Mesodermal cell (in vitro differentiated cells): ENCODE results near the gene IRF2BPL. TPM values are rescaled to one million over a fixed set of nuclear protein-coding genes. Genes with fewer than 3 reads are reported as not detected.

Source experiments
- H3K27ac ChIP-seq: 2 replicates; pipeline ENCODE4 v1.7.0; 2013; ENCODE audit warnings: mild to moderate bottlenecking, low read depth, low read length, moderate library complexity; ENCODE audit not compliant: severe bottlenecking
- H3K36me3 ChIP-seq: 2 replicates; pipeline ENCODE4 v1.7.1; 2013; ENCODE audit warnings: mild to moderate bottlenecking, low read length, moderate library complexity; ENCODE audit not compliant: control insufficient read depth, insufficient read depth
- H3K4me1 ChIP-seq: one replicate; pipeline ENCODE4 v1.7.1; 2013; ENCODE audit warnings: mild to moderate bottlenecking, low read length; ENCODE audit not compliant: insufficient read depth, control insufficient read depth, poor library complexity, severe bottlenecking
- H3K4me3 ChIP-seq: 2 replicates; pipeline ENCODE4 v1.7.0; 2013; ENCODE audit warnings: low read length, control low read depth, mild to moderate bottlenecking; ENCODE audit not compliant: insufficient read depth, poor library complexity, severe bottlenecking; ENCODE audit errors: extremely low read depth
- H3K9me3 ChIP-seq: 2 replicates; pipeline ENCODE4 v1.7.1; 2013; ENCODE audit warnings: mild to moderate bottlenecking, low read length, moderate library complexity; ENCODE audit not compliant: control insufficient read depth
- WGBS, 2 experiments: methylation state at CpG; one replicate each; pipeline ENCODE4 v1.1.5; 2013; ENCODE audit warnings: missing lambda C conversion rate in 2 of 2; ENCODE audit not compliant: insufficient coverage in 2 of 2; 5-methylcytosine and 5-hydroxymethylcytosine counted together
- polyA plus RNA-seq, 2 experiments: library from polyadenylated mRNA; stranded (reverse); fragments of 50-300 nt; gene quantifications; one replicate each; pipeline ENCODE4 v1.2.3, GENCODE V29; 2013

The IRF2BPL gene
- 60.3 TPM for polyA plus RNA-seq (2013, experiment 1 of 2)
- 43.8 TPM for polyA plus RNA-seq (2013, experiment 2 of 2)

DNA sequence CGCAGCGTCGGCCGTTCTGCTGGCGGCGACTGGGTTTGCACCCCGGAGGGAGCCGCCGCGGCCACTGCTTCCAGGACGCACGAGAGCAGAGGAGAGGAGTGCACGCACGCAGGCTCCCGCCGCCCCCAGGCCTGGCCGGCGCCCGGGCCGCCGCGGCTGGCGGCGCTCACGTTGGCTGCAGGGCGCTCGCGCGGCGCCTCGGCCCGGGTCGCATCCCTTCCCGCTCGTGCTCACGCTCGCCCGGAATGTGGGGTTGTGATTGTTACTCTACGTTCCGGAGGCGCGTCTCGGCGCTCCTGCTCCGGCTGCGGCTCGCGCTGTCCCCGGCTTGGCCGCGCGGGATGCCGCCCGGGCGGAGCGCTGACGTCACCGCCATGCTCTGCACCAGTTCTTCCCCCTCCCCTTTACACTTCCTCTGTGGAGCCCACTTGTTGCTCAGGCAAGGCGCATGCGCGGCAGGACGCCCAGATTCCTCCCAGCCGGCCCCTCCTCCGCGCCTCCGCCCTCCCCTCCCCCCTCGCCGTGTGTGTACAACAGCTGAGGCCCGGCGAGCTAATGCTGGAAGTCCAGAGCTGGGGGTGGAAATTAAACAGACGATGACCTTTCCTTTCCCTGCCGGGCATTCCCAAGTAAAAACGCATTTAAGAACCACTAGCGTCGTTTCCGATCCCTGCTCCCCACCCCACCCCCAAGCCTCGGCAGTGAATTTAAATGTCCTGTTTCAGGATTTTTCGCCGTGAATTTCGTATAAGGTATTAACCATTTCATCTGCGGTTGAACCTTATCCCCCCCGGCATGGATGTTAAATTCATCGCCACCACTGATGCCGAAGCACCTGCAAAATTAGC is at the start of gene IRF2BPL:
Gene IRF2BPL (minus strand): TSS at position 325 of the 848 bp plus-strand sequence. CDS start 916 bp downstream, outside the sequence.
- 1% methylated on average over 45 to 67 of the region's 84 CpGs for WGBS, 2 experiments

DNA sequence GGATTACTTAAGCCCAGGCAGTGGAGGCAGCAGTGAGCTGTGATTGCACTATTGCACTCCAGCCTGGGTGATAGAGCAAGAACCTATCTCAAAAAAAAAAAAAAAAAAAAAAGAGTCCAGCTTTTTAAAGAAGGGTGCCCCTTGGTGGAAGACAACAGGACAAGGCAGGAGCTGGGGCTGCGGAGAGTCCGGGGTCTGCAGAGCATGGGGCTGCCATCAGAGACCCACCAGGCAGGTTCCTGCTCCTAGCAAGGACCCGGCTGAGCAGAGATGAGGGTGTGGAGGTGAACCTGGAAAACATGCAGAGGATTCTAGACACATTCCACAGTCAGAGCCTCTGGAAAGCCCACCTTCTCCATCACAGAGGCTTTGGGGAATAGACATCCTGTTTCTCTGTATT is 48.5 kb upstream of the IRF2BPL start:
- Histone ChIP-seq H3K4me1 (peaks cover 12% of the 10 kb centered on the region), H3K36me3 (no peaks in the 10 kb centered on the region), H3K9me3 (peaks cover 6% of the 10 kb centered on the region), H3K4me3 (no peak overlapping the region), H3K27ac (peak overlapping the region; percentile 66)
- WGBS, 2 experiments = 86% methylated on average over 2 of the region's 3 CpGs; no CpG with 5 or more reads in 1 of the 2 experiments

More for the DNA sequence above, at the start of gene IRF2BPL:
- H3K9me3 ChIP-seq = no peaks in the 10 kb centered on the region
- peaks cover 26% of the 10 kb centered on the region for H3K36me3 ChIP-seq
- H3K4me3 ChIP-seq = peak within 1 kb of the TSS; percentile 68
- H3K27ac ChIP-seq = peak within 1 kb of the TSS; percentile 95
- H3K4me1 ChIP-seq = peaks cover 35% of the 10 kb centered on the region

GRCh38 chr14:77076113-77076631 is 47.7 kb upstream of the IRF2BPL start:
- H3K36me3 ChIP-seq = no peaks in the 10 kb centered on the region
- WGBS, 2 experiments = 40 to 54% methylated on average over 2 to 5 of the region's 10 CpGs
- peaks cover 12% of the 10 kb centered on the region for H3K4me1 ChIP-seq
- peak overlapping the region; percentile 66 for H3K27ac ChIP-seq
- peaks cover 6% of the 10 kb centered on the region for H3K9me3 ChIP-seq
- H3K4me3 ChIP-seq = peak overlapping the region; percentile 19

DNA sequence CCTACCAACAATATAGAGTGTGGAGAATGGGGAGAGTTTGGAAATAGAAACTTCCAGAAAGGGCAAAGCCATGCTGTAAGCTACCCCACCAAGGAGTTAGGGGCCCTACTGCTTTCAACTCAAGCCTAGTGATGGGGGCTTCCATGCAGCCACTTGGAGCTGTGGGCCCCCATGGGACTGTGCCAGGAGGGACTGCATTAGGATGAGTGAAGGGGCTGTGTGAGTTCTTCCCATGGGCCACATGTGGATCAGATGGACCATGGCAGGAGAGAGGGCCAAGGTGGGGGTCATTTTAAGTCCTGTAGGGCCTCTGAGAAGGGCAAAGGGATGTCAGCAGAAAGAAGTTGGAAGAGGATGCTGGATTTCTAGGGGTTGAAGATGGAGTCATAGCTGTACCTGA is 46.5 kb upstream of the IRF2BPL start:
- Histone ChIP-seq H3K36me3 (no peaks in the 10 kb centered on the region), H3K4me1 (peaks cover 18% of the 10 kb centered on the region), H3K4me3 (no peak overlapping the region), H3K27ac (no peak overlapping the region), H3K9me3 (peaks cover 1% of the 10 kb centered on the region)

- Histone ChIP-seq H3K4me3 (no peak overlapping the region), H3K27ac (no peak overlapping the region), H3K36me3 (no peaks in the 10 kb centered on the region), H3K9me3 (no peaks in the 10 kb centered on the region), H3K4me1 (peaks cover 15% of the 10 kb centered on the region)
- WGBS, 2 experiments = 73 to 89% methylated on average over 3 of the region's 3 CpGs
These were observed 43.5 kb upstream of the IRF2BPL start for GRCh38 chr14:77071938-77072388.

GRCh38 chr14:77069551-77069950 is 41.0 kb upstream of the IRF2BPL start:
- 83 to 86% methylated on average over 6 to 7 of the region's 7 CpGs for WGBS, 2 experiments

DNA sequence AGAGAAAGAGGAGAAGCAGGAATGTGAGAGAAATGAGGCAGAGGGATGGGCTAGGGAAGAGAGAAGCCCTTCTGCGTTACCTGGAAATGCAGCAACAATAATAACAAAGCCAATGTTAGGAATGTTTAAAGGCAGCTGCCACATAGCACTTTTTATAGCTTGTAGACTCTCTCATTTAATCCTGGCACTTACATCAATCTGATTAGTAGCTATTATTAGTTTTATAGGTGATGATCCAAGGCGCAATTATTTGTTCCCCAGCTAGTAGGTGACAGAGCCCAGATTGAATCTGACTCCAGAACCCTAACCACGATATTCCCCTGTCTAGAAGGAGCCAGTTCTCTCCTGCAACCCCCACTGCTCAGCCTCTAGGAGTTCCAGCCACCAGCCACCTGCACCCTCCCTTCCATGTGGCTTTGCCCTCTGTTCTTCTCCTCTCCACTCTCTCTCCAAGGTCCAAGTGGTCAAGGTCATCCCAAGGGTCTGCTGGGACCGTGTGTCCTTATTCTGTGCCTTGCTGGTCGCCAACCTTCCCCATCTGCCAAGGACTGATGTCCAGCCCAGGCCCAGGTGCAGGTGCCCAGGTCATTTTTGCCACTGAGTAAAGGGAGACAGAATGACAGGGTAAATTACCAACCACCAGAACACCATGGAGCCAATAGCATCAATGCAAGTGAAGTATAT is 40.2 kb upstream of the IRF2BPL start:
- H3K4me3 ChIP-seq = no peak overlapping the region

More at GRCh38 chr14:77069551-77069950, 41.0 kb upstream of the IRF2BPL start:
- no peak overlapping the region for H3K4me3 ChIP-seq
- no peak overlapping the region for H3K27ac ChIP-seq
- peaks cover 12% of the 10 kb centered on the region for H3K4me1 ChIP-seq
- H3K36me3 ChIP-seq = no peaks in the 10 kb centered on the region
- no peaks in the 10 kb centered on the region for H3K9me3 ChIP-seq

GRCh38 chr14:77067632-77068516 is 39.4 kb upstream of the IRF2BPL start:
- 61 to 70% methylated on average over 5 to 6 of the region's 11 CpGs for WGBS, 2 experiments
- no peak overlapping the region for H3K27ac ChIP-seq

More for the DNA sequence above, 40.2 kb upstream of the IRF2BPL start:
- Histone ChIP-seq H3K9me3 (no peaks in the 10 kb centered on the region), H3K4me1 (peaks cover 12% of the 10 kb centered on the region), H3K36me3 (no peaks in the 10 kb centered on the region), H3K27ac (no peak overlapping the region)
- WGBS, 2 experiments = 69 to 79% methylated on average over 4 to 5 of the region's 5 CpGs

DNA sequence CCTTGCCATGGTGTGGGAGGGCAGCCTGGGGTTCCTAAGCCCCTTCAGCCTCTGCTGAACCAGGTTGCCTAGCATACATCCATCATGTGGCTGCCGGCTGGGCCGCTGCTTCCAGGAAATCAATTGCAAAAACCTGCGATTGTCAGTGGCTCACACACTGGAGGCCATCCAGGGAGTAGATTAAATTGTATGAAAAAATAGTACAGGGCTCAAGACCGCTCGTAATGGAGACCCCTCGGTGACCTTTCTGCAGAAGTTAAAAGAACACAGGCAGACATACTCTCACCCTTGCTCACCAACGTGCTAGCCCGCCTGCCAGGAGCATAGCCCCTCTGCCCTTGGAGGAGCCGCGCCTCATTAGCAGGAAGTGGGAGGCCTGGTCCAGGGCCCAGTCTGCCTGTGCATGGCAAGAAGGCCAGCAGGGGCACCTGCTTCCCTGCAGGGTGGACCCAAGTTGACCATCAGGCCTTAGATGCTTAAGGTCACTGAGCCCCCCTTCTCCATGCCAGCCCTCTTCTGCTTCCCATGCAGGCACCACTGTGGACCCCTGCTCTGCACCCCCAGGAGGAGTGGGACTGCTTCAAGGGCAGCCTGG is 38.2 kb upstream of the IRF2BPL start:
- Histone ChIP-seq H3K9me3 (no peaks in the 10 kb centered on the region), H3K27ac (no peak overlapping the region), H3K36me3 (no peaks in the 10 kb centered on the region), H3K4me3 (no peak overlapping the region), H3K4me1 (peaks cover 12% of the 10 kb centered on the region)
- WGBS, 2 experiments = 86 to 89% methylated on average over 5 to 8 of the region's 10 CpGs

More at GRCh38 chr14:77067632-77068516, 39.4 kb upstream of the IRF2BPL start:
- Histone ChIP-seq H3K9me3 (no peaks in the 10 kb centered on the region), H3K4me1 (peaks cover 12% of the 10 kb centered on the region), H3K4me3 (no peak overlapping the region), H3K36me3 (no peaks in the 10 kb centered on the region)
